Measurements from ENCODE around the gene THAP11. TPM values are rescaled to one million over a fixed set of nuclear protein-coding genes. Genes with fewer than 3 reads are reported as not detected.
"Not testable (repeated sequence)": the region's sequence is repeated elsewhere in the genome, so short reads cannot be mapped to it uniquely, and the experiment has no call there.

Gene THAP11
- polyA plus RNA-seq, 10 donors: 20.1 to 29.7 (median 24.6) TPM

GRCh38 chr16:67833030-67833414 is 9.1 kb upstream of the THAP11 start:
- peak in 1 of 3 donors; percentile 28 for DNase-seq

DNA sequence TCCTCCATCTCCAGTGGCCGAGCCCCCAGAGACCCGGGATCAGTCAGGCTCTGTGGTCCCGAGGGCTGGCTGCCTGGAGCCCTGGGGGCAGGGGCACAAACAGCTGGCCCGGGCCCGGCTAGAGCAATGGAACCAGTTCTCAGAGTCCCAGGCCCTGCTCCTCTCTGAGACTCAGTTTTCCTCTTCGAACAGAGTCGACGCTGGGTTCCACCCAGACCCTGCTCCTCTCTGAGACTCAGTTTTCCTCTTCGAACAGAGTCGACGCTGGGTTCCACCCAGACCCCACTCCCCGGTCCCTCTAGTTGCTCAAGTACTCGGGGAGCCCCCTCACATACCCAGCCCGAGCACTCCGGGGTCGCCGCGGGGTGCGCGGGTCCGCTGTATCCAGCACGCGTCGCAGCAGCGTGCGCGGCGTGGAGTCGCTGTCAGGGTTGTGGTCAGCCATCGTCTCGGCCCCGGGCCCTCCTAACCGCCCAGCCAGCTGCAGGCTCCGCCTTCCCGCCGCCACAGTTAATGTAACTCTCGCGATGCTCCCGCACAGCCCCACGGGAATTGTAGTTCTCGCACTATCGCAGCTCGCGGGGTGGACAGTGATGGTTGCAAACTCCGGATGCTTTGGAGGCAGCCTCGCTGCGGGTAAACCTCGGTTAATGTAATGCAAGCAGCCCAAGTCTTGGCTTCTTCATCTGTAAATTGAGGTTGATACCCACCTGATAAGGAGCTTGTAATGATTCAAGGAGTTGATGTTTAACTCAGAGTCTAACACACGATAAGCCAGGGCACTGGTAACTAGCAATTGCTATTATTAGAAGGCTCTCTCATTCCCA is 8.5 kb upstream of the THAP11 start:
- DNase-seq: peak; percentile 92 to 98 (median 96)

DNA sequence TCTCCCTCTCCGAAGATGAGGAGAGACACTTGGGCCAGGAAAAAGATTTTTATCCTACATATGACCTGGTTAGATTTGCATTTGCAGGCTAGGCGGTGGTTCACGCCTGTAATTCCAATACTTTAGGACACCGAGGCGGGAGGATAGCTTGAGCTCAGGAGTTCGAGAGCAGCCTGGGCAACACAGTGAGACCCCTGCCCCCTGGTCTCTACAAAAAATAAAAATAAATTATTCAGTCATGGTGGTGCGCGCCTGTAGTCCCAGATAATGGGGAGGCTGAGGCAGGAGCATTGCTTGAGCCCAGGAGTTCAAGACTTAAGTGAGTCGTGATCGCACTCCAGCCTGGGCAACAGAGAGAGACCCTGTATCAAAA is 7.9 kb upstream of the THAP11 start:
- no peak for DNase-seq

GRCh38 chr16:67837190-67837589 is 4.9 kb upstream of the THAP11 start:
- not testable (repeated sequence) for DNase-seq

- DNase-seq: no peak
These were observed 4.3 kb upstream of the THAP11 start for GRCh38 chr16:67837811-67838210.

GRCh38 chr16:67841198-67841815 is 813 bp upstream of the THAP11 start:
- DNase-seq: no peak

GRCh38 chr16:67842509-67843342 is 606 bp downstream of the THAP11 start:
- DNase-seq: peak in 2 of 3 donors; percentile 65 to 92

GRCh38 chr16:67843343-67843765 is 1.2 kb downstream of the THAP11 start:
- no peak for DNase-seq

DNA sequence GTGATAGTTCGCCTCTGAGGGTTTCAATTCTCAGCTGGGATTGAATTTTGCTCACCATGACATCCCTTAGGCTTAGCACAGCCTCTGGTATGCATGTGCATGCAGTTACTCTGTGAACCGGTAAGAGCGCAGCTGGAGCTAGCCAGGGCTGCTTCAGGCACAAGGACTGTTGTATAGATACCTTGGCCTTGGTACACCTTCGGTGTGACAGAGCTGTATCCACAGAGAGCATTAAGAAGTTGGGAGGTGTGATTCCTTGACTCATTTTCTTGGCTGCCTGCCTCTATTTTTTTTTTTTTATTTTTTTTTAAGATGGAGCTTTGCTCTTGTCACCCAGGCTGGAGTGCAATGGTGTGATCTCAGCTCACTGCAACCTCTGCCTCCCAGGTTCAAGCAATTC is 2.4 kb downstream of the THAP11 start:
- DNase-seq: no peak

DNA sequence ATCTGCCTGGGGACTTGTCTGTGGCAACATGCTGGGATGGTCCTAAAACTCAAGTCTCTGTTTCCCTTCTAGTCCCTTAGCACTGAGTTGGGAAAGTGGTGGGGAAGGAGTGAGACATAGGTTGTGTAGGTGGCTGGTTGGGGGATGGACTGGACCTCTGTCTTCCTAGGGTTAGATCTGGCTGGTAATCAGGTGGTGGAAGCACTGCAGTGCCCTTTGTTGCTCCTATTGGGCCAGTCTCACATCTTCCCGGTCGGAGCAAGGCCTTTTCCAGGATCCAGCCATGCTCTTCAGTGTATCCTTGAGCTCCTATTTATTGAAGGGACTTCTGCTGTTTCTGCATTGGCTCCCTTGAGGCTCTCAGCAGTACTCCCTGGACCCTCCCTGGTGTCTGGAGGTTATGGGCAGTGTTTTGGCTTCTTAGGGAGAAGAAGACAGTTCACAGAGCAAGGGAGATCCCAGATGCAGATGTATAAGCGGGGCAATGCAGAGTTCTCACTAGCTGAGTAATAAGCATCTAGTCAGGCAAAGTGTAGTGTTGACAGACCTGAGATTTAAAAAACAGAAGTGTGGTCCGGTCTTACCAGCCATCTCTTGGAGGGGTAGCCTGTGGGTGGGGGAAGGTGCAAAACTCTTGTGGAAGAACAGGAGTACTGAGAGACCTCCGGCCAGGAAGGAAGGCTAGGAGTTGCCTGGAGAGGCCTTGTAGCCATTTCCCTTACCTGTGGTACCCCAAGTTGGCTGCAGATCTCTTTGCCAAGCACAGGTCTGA is 3.4 kb downstream of the THAP11 start:
- DNase-seq: no peak

DNA sequence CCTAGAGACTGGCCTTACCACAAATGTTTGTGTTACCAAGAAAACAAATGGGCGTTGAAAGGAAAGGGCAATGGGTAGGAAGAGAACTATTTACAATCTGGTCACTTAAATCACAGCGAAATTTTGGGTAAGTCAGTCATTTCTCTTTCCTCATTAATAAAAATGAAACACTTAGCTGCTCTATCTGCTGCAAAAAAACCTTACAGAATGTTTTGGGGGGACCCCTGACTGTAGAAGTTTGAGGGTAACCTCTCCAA is 3.9 kb downstream of the THAP11 start:
- DNase-seq: no peak

- DNase-seq: peak; percentile 97 to 99 (median 97)
These were observed 4.4 kb downstream of the THAP11 start, which contains the start of gene NUTF2 for GRCh38 chr16:67846320-67847063. TSS of gene NUTF2 (plus strand) at chr16:67846933. CDS start at chr16:67865131, 18,198 bp downstream.

DNA sequence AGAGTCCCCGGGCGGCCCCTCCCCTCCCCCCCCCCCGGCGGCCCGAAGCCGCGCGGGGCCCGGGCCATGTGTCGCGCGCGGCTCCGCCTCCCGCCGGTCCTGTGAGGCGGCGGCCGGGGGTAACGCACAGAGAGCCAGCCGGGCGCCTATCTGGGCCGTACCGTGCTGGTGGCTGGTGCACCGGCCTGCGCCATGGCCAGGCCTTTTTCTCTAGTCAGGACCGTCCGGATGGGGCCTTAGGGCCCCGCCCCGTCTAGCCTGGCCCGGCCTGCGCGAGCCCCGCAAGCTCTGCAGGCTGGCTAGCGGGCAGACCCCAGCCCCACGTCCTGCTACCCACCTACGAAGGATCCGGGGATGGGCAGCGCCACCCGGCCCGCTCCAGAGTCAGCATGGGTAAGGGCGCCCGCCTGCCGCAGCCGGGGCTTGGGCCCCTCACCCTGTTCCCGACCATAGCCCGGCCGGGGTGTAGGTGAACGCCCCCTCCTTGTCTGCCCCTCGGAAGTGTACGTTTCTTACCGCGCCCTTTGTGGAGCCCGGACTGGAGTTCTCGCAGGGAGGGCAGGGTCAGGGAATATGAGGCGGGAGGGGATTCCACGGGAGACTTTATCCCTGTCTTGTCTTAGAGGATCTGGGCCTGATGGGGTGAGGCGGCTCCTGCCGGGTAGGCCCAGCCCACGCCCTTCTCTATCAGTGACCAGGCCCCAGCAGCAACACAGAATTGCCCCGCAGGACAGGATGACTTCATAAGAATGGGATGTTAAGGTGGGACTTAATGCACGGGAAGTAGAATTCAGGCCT is 5.1 kb downstream of the THAP11 start, which contains the start of gene CENPT:
CENPT (minus strand) TSS at position 630 of the 798 bp plus-strand sequence. CDS start 13,834 bp downstream, outside the sequence.
- no peak for DNase-seq

DNA sequence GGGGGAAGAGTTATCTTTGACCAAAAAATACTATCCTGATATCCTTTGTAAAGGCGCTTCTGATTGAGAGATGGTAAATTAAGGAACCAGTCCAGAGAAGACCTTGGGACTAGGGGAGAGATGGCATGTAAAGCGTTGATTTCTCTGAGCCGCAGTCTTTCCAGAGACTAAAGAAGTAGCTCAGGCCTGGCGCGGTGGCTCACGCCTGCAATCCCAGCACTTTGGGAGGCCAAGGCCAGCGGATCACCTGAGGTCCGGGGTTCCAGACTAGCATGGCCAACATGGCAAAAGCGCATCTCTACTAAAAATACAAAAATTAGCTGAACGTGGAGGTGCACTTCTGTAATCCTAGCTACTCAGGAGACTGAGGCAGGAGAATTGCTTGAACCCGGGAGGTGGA is 6.0 kb downstream of the THAP11 start:
- DNase-seq: no peak

GRCh38 chr16:67853670-67854069 is 11.6 kb downstream of the THAP11 start:
- DNase-seq: no peak

GRCh38 chr16:67855789-67856188 is 13.7 kb downstream of the THAP11 start:
- DNase-seq: no peak

DNA sequence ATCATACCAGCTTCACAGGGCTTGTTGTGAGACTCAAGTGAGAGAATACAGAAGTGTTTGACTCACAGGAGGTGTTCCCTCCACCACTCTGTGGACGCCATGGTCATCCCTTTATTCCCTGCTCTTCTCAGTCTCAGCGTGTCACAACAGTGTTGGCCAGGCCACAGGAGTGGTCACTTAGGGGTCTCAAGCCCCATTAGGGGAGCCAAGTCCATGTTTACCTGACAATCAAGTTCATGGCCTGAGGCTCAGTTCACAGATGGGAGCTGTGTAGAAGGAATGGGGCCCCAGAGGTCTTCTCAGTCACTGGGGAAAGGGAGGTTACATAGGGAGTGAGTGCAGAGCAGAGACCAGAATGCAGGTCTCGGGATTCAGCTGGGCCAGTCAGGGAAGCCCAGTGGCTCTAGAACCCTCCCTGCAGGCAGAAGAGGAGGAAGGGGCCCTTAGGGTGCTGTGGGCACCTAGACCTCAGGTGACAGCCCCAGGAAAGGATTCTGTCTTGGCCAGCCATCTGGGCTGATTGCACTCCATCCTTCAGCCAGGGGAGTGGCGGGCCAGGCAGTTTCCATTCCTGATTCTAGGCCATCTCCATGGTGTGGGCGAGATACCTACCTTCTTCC is 14.9 kb downstream of the THAP11 start:
- DNase-seq: no peak

GRCh38 chr16:67857547-67858233 is 15.6 kb downstream of the THAP11 start:
- DNase-seq: peak; percentile 47 to 65 (median 62)

- DNase-seq: no peak
These were observed 16.4 kb downstream of the THAP11 start for GRCh38 chr16:67858500-67858899.
